HG02623 (cell line): ENCODE results near the gene OSBPL1A.
"Not testable (repeated sequence)": the region's sequence is repeated elsewhere in the genome, so short reads cannot be mapped to it uniquely, and the experiment has no call there.

Source experiments
- ATAC-seq: cut with Tn5 transposase; IDR thresholded peaks from one replicate; pipeline ENCODE4 v1.9.1; 2021; ENCODE audit warnings: moderate library complexity; ENCODE audit not compliant: unreplicated experiment

The OSBPL1A gene

DNA sequence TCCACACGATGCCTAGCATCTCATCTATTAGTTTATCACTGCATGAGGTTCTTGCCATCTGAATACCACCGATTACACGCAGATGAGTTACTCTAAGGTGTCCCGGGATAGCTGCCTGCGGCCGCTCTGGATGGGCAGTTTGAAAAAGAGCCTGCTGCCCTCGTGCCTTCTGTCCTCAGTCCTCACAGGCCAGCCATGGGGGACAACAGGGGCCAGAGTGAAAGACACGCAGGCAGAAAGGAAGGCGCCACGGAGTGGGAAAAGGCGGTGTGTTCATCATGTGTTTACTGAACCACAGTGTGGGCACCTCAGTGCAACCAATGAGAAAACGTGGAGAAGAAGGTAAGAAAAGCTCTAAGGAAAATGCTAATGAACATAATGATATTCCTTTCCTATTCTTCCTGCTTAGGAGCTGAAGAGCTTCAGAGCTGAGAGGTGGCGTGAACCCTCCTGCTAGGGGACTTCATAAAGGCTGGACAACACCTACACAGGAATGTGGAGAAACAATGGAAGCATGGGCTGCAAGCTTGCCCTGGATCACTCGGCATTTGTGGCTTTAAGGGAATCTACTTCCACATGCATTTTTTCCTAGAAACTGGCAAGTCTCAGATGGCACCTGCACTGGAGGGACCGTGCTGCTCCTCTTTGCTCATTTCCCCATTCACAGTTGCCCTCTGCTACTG, 207.8 kb downstream of the OSBPL1A start:
- no peak for ATAC-seq

DNA sequence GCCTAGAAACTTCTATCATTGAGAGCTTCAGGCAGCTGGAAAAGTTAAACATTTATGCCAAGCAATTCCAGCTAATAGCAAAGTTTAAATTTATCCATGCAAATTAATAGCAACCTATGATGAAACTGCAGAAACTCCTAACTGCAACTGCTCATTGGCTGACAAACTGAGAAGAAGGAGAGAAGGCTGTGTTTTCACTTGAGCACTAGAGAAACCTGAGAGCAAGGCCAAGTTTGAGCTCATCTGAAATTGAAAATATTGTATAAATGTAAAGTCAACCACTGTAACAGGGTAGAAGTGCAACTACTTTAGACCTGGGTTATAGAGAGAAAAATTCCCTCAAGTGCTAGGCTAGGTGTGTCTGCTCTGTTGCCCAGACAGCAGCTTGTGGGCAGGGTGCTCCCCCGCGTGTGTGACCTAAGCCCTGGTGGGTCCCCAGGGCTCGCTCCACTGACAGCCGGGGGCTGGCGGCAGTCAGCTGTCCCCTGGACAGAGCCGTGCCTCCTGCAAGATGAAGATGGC, 208.6 kb downstream of the OSBPL1A start:
- ATAC-seq = peak; percentile 74

DNA sequence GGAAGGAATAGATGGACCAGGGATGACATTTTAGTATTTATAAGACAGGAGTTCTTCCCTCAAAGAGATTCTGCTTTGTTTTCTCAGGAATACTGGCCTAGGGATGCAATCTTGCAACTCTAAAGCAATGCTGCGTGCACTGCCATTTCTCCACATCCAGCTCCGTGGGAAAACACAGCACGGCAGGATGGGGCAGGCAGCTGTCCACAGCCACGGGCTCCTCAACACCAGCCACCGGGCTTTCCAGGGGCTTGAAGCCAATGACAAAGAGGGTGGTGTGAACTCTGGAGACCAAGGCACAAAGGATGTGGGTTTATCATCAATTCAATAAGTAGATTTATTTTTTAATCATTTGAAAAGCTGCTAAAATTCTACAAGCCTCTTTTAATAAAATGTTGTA, 209.5 kb downstream of the OSBPL1A start:
- no peak for ATAC-seq

DNA sequence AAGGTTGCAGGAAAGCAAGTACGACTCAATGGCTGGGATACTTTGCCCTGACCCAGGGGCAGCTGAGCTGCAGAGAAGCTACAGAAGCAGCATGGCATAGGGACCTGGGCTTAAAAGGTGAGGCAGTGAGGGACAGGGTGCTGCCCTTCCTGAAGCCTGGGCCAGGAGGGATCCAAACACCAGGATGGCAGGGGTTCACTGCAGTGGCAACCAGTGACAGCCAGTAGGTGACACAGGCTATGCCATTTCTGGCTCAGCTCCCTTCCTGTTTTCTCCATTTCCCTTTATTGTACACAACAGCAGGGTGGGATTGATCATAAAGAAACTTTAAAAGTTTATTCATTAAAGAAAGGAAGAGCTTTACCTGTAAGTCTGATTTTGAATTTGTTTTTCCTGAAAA, 209.9 kb downstream of the OSBPL1A start:
- ATAC-seq = no peak

DNA sequence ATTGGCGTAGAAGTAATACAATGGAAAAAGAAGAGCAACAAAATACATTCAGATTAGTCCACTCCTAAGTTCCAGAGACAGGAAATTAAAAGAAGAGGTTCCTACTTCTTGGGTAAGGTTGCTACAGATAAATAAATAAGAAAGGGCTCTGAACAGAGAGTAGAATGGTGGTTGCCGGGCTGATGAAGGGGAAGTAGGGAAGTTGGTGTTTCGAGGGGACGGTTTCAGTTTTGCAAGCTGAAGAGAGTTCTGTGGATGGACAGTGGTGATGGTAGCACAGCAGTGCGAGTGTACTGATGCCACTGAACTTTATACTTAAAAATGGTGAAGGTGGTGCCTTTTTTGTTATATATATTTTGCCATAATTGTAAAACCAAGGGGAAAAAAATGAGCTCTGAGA, 210.6 kb downstream of the OSBPL1A start:
- no peak for ATAC-seq

DNA sequence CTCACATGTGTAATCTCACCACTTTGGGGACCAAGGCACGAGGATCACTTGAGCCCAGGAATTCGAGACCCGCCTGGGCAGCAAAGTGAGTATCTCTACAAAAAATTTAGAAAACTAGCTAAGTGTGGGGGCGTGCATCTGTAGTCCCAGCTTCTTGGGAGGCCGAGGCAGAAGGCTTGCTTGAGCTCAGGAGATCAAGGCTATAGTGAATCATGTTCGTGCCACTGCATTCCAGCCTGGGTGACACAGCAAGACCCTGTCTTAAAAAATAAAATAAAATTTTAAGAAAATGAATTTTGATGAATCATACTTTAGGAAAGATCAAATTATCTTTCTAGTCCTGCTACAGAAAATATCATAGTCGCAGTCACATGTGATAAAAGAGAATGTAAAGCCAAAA, 211.8 kb downstream of the OSBPL1A start:
- no peak for ATAC-seq

DNA sequence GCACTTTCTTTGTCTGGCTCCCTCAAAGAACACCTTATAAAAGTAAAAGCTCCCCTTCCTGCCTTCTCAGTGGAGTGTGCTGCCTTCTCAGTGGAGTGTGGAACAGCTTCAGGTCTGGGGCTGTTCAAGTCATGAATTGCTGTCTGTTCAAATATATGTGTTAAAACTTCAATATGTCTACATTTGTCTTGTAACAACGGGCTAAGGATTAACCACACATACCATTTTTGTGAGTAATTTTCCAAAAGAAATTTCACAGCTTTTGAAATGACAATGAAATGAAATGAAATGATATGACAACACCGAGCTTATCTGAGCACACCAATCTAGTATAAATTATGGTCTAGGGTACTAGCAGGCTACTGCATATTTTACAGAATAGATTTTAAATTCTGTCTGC, 215.8 kb downstream of the OSBPL1A start:
- no peak for ATAC-seq

DNA sequence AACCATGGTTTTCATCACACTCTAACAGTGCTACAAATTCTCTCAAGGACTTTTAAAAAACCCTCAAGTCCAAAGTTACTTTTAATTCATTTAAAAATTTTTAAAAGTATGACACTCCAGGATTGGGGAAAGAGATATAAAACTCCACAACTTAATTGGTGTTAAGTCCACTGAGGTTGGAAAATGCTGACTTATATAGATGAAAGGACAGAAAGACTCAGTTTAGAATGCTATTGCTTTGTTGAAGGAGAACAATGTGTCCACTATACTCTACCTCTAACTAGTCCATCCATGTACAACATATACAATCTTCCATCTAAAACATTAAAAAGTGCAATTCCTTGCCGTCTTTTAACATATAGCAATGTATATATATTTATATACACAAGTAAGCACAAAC, 217.6 kb downstream of the OSBPL1A start:
- no peak for ATAC-seq

DNA sequence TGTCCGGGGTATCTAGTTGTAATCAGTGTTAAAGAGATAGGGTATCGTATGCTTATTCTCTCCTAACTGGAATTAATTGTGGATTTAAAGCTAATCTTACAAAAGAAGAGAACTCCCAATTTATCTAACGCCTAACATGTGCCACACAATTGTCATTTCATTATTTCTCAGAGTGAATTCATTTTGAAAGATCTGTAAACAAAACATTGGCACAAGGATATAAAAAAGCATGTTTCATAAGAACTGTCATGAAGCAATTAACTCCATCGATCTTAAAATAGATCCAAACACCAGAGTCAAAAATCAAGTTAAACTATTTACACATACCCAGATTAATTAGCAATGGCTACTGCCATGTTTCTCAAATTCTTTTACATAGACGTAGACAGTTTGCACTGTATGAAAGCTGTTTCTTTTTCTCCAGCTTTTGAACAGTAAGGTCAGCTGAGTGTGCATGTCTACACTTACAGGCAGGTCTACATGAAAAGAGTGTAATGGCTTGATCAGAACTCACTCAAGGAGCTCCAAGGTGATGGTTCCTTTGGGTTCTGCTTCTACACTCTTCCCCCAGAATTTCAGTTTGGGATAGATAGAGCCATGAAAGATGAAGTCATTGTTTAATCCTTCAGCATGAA, 220.0 kb downstream of the OSBPL1A start:
- ATAC-seq = no peak

DNA sequence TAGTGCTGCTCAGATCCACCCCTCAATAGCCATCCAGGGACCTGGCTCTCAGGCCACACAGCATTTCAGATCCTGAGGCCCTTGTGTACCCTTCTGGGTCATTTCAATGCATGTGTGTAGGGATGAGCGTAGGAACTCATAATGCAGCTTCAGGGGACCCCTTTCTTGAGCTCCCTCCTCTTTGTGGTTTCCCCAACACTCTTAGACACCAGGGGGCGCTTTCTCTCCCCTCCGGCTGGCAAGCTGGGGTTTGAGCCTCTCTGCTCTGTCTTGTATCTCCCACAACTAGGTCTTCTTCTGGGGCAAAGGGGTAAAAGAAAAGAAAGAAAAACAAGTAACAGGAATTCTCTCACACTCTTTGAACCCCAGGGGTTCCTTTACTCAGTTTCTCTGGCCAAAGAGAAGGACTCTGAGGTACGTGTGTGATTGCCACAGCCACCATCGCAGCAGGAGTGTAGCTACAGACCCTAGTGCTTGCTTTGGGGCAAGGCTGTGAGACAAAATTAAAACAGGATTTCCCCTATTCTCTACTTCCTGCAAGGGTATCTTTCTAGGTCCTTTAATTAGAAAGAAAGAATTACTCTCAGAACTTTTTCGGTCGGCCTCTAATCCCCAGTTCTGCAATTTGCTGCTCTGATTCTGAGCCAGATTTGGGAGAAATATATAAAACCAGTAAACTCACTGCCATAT, 220.8 kb downstream of the OSBPL1A start:
- peak; percentile 74 for ATAC-seq

DNA sequence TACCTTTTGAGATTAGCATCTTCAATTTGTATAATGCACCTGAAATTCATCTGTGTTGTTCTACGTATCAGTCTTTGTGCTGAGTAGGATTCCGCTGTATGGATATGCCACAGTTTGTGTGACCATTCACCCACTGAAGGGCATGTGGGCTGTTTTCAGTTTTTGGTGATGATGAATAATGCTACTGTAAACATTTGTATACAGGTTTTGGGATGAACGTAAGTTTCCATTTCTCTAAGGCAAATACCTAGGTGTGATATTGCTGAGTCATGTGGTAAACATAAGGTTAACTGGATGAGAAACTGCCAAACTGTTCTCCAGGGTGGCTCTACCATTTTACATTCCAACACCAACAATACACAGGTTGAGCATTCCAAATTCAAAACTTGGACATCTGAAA, 223.6 kb downstream of the OSBPL1A start:
- ATAC-seq = no peak

DNA sequence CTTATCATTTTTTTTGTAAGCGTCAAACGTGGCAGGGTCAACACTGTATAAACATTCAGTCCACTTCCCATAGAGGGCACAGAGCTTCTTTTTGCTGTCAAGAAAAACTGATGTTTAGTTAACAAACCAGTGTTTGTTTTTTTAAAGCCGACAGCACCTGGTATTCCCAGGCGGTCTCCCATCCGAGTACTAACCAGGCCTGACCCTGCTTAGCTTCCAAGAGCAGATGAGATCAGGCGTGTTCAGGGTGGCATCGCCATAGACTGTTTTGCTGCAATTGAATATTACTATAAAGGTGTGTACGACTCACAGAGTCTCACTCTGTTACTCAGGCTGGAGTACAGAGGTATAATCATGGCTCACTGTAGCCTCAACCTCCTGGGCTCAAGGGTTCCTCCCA, 227.3 kb downstream of the OSBPL1A start:
- no peak for ATAC-seq

DNA sequence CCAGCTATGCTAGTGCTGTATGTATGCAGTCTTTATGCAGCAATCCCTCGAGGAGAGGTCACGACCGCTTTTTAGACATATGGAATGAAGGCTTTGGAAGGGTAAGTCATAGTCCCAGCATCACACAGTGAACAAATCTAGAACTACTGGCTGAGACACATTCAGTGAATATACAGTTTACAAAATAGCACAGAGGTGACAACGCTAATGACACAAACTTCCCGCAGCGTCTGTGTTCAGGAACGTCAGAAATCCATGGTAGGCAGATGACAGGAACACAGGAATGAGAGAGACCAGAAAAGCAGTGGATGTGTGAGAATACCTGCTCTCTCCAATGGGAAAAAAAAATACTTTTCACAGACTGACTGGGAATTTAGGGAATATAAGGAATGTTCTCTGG, 229.1 kb downstream of the OSBPL1A start:
- ATAC-seq = no peak

DNA sequence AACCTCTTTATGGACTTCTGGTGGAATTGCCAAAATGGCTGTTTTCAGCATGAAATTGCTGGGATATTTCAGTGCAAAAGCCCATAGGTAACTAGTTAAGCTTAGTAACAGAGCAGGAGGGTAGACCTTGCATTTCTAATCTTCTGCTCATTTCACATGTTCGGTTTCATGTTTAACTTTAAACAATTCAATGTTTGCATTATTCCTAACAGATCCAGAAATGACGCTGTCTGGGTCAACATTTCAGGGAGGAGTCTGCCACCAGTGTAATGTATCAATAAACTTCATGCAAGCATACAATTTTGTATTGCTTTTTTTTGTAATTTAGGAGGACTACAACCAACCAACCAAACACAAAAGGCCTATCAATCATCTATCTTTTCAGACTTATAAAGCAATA, 236.3 kb downstream of the OSBPL1A start:
- no peak for ATAC-seq

DNA sequence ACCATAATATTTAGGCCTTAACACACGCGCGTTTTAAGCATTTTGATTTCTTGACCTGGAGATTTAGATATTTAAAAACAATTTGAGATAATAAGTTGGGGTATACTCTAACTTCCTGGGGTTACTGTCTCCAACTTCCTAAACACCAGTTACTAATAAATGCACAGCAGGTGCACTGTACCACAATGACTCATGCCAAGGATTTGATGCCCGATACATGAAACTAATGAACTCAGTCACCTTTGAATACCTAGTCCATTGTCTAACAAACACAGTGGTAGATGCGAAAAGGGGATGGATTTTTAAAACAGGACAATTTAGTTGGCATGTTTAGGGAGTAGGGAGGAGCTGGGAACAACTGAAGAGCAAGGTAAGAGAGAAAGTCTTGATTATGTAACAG, 237.5 kb downstream of the OSBPL1A start:
- no peak for ATAC-seq

DNA sequence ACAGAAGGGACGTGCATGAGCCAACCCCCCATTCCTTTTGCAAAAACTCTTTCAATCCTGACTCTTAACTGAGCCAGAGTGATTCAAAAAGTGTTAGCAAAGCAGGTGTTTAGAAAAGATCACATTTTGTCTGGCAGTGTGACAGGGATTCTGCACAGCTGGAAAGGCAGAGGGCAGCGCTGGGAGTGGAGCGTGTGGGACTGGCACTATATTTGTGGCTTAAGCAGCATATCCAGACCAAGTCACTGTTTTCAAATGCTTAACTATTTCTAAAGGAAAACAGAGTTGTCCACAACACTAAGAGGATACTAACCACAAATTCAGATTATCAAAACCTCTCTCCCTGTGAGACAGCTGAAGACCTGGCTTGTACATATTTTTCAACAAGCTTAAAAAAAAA, 239.8 kb downstream of the OSBPL1A start:
- ATAC-seq = no peak

DNA sequence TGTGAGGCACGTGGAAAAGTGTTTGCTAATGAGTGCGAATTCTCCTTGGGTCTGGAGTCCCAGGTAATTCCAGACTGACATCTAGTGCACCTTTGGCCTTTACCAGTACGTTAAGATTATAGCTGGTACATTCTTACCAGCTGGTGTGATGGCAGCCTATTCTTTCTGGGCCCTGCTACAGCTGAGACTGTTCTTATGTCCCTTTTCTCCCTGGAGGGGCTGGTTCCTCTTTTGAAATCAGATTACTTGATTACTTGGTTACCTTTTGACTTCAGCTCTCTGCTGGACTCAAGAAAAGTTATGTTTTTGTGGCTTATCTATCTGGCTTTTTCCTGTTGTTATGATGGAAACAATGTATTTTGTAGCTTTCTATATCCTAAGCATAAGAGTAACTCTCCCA, 244.2 kb downstream of the OSBPL1A start:
- ATAC-seq = no peak

DNA sequence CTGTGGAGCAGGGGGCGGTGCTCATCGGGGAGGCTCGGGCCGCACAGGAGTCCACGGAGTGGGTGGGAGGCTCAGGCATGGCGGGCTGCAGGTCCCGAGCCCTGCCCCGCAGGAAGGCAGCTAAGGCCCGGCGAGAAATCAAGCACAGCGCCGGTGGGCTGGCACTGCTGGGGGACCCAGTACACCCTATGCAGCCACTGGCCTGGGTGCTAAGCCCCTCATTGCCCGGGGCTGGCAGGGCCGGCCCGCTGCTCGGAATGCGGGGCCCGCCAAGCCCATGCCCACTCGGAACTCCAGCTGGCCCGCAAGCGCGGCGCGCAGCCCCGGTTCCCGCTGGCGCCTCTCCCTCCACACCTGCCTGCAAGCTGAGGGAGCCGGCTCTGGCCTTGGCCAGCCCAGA, 248.0 kb downstream of the OSBPL1A start:
- not testable (repeated sequence) for ATAC-seq

DNA sequence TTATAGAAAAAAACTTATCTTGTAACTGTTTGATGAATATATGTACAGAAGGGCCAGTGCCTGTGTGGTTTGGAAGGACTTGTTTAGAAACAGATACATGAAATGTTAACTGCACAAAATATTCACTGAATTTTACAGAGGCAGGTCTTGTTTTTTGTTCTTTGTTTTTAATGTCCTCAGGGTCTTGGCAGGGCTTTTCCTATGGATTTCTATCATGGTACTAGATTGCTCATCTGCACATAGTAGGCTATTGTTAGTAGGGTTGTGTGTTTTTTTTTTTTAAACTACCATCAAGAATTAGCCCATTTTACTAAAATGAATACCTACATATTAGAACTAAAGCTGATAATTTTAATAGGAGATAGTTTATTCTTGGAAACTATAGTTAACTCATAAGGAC, 255.2 kb downstream of the OSBPL1A start:
- ATAC-seq = no peak

DNA sequence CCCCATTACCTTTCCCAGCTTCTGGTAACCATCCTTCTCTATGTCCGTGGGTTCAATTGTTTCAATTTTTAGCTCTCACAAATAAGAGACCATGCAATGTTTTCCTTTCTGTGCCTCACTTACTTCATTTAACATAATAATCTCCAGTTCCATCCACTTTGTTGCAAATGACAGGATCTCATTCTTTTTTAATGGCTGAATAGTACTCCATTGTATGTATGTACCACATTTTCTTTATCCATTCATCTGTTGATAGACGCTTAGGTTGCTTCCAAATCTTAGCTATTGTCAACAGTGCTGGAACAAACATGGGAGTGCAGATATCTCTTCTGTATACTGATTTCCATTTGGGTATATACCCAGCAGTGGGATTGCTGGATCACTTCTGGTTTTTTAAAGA, 256.9 kb downstream of the OSBPL1A start:
- no peak for ATAC-seq

DNA sequence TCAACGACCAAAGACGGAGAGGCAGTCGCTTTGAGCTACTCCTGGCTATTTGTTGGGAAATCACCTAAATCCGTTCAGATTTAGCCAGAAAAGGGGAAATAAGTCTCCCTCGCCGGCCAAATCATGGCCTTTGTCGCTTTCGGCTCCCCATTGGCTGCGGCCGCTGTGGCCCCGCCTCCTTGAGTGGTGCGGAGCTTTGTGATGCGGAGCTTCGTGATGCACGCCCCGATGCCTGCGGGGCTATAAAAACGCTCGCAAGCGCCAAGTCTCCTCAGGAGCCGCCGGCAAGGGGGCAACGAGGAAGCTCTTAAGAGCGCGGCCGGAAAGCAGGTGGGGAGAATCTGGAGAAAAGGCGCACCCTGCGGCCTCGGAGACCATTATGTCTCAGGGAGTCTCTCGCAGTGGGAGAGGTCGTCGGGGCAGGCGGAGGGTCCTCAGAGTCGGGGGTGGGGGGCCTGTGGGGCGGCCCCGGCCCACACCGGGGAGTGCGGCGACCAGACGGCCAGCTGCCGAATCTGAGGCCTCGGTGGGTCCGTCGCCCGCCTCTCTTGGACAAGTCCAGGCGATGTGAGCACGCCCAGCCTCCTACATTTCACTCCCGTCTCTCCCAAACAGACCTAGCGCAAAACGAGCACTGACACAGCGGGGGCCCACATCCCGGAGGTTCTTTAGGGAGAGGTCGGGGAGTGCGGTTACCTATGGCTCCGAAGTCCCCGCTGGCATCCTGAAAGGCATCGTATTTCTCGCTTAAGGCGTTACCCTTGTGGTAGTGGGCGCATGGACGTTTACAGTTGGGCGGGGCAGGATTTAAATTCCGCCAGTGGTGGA, 258.6 kb downstream of the OSBPL1A start, which contains the start of gene CABYR:
CABYR (plus strand) TSS at position 274 of the 828 bp plus-strand sequence. CDS start 4,053 bp downstream, outside the sequence.
- peak; percentile 88 for ATAC-seq
